HG03558 (cell line): Measurements from ENCODE around the gene PCDHGA1.

Source experiments
- ATAC-seq: cut with Tn5 transposase; IDR thresholded peaks from one replicate; pipeline ENCODE4 v1.9.1; 2021; ENCODE audit warnings: moderate number of reproducible peaks; ENCODE audit not compliant: unreplicated experiment; ENCODE audit errors: extremely low read depth

PCDHGA1 gene

DNA sequence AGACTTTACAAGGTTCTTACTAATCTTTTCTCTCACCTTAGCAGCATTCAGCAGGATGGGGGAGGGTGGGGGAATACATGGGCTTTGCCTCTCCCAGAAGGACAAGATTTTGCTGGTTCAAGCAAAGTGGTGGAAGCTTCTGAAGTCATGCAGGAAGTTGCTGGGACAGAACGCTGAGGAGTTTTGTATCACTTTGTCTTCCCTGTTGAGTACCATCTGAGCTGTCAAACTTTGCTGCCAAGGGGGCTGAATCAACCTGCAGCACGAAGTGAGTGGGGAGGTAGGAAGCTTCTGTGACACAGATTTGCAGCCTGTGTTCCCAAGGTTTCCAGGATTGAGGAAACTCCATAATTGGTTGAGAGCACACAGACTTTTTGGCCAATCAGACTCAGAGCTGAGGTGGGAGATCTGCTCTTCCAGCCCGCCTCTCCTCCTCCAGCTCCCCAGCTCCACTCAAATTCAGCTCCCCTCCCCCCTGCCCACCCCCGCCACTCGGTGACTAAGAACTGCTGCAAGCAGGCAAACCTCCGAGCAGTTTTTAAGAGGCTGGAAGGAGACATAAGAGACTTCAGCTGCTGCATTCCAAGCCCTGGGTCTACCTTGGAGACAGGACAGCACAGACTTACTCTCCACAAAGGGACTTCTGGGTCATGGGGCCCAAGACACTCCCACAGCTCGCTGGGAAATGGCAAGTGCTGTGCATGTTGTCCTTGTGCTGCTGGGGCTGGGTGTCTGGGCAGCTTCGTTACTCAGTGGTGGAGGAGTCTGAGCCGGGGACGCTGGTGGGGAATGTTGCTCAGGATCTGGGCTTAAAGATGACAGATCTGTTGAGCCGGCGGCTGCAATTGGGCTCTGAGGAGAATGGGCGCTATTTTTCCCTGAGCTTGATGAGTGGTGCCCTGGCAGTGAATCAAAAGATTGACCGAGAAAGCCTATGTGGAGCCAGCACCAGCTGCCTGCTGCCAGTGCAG is 158.6 kb downstream of the PCDHGA1 start, which contains the start of gene PCDHGC5:
PCDHGC5 (plus strand) TSS at position 491 of the 971 bp plus-strand sequence; CDS start at position 651, 160 bp downstream.
- no peak for ATAC-seq

GRCh38 chr5:141489841-141490240 is 159.5 kb downstream of the PCDHGA1 start:
- ATAC-seq = no peak

DNA sequence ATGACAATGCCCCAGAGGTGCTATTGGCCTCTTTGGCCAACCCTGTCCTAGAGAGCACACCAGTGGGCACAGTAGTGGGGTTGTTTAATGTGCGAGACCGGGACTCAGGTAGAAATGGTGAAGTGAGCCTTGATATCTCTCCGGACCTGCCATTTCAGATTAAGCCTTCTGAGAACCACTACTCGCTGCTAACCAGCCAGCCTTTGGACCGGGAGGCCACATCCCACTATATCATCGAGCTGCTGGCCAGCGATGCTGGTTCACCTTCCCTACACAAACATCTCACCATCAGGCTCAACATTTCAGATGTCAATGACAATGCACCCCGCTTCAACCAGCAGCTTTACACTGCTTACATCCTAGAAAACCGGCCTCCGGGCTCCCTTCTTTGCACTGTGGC is 160.0 kb downstream of the PCDHGA1 start:
- ATAC-seq = no peak

DNA sequence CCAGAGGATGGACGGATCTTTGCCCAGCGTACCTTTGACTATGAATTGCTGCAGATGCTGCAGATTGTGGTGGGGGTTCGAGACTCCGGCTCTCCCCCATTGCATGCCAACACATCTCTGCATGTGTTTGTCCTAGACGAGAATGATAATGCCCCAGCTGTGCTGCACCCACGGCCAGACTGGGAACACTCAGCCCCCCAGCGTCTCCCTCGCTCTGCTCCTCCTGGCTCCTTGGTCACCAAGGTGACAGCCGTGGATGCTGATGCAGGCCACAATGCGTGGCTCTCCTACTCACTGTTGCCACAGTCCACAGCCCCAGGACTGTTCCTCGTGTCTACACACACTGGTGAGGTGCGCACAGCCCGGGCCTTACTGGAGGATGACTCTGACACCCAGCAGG is 160.5 kb downstream of the PCDHGA1 start:
- no peak for ATAC-seq

DNA sequence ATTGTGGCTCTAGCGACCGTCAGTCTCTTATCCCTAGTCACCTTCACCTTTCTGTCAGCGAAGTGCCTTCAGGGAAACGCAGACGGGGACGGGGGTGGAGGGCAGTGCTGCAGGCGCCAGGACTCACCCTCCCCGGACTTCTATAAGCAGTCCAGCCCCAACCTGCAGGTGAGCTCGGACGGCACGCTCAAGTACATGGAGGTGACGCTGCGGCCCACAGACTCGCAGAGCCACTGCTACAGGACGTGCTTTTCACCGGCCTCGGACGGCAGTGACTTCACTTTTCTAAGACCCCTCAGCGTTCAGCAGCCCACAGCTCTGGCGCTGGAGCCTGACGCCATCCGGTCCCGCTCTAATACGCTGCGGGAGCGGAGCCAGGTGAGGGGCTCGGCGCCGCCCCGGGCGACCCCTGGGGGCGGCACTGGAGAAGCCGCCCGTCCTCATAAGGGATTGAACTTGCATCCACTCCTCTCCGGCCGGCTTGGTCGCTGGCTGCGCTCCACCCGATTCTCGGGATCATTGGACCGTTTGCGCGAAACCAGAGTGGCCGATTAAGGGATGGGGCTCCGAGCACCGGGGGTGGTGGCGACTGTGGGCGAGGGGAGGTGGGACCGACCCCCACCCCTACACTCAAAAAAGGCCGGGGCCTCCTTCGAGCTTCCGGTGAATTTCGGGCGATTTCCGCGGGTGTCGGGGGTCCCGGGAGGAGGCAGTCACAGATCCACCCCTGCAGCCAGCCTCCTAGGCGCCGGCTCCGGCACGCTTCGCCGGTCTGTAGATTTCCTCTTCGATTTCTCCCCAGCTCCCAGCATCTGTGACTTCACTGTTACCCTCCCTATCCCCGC is 161.2 kb downstream of the PCDHGA1 start:
- no peak for ATAC-seq

DNA sequence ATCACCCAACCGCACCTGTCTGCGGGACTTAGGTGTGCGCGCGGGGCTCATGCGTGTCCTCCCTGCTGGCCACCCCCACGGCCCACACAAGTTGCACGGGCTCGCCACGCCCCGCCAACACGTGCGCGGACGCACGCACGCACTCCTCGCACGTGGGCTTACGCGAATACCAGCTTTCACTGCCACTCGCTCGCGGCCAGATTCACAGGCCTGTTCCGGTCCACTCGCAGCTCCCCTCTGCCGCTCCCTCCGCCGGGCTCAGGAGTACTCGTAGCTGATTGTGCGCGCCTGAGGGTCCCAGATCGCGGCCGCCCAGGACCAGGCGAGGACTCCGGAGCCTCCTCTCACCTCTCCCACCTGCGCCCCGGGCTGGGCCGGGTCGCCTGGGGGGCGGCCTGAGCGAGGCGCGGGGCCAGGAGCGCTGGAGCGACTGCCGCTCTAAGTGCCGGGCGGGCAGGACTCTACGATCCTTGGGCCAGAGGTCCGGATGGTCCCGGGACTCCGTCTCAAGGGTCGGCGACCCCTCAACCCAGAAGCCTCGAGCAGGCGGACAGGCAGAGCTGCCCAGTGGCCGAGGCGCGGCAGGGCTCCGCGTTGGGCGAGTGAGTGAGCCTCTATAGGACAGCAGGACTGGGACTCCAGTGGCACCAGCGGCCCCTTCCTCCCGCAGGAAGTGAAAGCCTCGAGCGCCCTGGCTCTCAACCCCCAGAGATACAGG is 162.0 kb downstream of the PCDHGA1 start:
- no peak for ATAC-seq

GRCh38 chr5:141493500-141494422 is 163.4 kb downstream of the PCDHGA1 start:
- no peak for ATAC-seq

DNA sequence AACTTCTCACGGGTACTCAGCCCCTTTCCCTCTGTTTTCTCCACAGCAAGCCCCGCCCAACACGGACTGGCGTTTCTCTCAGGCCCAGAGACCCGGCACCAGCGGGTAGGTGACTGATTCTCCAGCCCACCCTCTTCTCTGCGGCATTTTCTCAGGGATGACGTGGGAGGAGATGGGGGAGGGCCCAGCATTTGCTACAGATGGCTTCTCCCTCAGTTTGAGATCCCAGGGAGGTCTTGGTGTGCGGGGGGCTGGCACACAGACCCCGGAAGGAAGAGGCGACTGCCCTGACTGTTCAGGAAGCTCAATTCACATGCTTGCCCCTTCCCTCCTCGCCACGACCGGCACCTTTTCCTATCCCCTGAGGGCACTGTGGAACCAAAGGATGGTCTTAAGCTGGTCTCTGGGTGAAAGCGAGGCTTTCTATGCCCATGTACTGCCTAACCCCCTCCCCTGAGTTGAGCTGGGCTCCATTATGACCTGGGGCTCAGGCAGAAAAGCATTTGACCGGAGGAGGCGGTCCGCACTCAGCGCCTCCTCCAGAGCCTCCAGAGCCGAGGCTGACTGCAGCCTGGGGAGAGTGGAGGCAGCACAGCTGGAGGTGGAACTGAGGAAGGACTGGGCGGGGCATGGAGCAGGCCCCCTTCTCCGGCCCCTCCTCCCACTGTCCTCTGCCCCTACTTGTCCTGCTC is 164.6 kb downstream of the PCDHGA1 start:
- no peak for ATAC-seq

DNA sequence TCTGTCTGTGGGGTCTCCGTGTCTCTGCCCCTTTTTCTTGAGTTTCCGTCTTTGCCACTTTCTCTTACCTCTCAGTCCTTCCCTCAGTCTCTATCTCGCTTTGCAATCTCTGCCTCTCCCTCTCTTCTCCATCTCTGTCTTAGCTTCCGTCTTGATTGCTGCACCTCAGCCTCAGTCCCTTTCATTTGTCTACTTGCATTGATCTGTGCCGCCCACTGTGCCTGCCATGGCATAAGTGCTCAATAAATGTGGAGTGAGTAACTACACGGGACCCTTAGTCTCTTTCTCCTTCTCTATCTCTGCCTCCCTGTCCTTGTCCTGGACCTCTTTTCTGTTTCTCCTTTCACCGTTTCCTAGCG is 165.1 kb downstream of the PCDHGA1 start:
- no peak for ATAC-seq

- ATAC-seq = no peak
Measured at GRCh38 chr5:141496038-141496437, 165.7 kb downstream of the PCDHGA1 start.

- no peak for ATAC-seq
Measured at GRCh38 chr5:141501761-141502160, 171.4 kb downstream of the PCDHGA1 start.

DNA sequence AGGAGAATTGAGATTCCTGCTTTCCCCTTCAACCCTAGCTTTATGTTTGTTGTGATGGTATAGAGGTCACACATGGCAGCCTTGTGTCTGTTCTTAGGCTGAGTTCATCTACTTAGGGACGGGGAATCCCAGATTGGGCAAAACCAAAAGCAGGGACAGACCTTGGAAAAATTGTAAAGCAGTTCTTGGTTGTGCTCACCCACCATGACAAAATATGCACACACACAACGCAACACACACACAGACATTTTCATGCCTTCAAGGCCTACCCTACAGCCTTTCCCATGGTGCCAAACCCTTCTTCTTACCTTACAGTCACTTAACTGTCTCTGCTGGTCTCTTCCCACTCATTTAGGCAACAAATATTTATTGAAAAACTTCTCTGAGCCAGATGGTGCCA is 173.4 kb downstream of the PCDHGA1 start:
- ATAC-seq = no peak

DNA sequence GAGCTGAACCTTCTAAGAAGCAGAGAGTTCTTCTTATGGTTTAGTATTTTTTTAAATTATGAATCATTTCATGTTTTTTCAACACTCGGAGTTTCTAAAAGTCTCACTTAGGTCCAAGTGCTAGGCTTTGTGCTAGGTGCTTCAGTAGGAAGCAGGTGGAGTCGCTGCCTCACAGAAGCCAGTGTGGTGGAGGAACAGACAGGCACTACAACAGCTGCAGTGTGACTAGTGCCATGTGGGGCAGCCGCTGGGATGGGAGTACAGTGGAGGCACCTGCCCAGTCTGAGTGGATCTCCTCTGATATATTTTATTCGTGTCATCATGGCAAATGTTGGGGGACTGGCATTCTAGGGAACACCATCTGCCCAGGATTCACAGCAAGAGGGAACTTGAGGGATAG is 173.9 kb downstream of the PCDHGA1 start:
- ATAC-seq = no peak

GRCh38 chr5:141506381-141507155 is 176.3 kb downstream of the PCDHGA1 start:
- no peak for ATAC-seq

DNA sequence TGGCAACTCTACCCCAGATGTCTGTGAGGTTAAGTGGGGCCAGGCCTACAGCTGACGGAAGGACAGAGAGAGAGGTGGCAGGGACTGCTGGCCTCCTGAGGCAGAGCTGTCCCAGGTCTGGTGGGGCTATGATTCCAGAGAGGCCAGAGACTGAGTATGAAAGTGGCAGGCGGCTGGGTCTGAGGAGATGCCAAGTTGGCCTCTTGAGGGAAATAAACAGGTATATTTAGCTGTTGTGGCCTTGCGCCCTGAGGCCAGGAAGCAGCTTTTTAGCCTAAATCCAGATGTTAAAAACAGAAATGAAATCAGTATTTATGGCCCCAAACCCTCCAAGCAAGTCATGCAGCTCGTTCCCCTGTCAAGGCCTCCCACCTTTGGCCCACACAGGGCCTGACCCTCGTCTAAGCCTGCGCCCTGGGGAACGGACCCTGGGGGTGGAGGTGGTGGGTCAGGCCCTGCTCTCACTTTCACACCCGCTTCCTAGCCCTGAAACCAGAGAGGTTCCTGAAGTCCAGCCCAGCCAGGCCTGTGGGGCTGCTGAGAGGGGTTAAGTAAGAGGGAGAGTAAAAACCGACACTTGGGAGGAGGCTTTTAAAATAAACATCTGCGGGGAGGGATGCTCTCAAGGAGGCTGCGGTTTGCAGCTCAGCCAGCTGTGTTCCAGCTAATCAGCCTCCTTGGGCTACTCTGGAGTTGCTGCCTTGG is 177.2 kb downstream of the PCDHGA1 start:
- ATAC-seq = no peak

- no peak for ATAC-seq
Measured at GRCh38 chr5:141508440-141508797, 178.1 kb downstream of the PCDHGA1 start.

- no peak for ATAC-seq
Measured at GRCh38 chr5:141508798-141509611, 178.7 kb downstream of the PCDHGA1 start.
